Left renal cortex interstitium (tissue), 4 donors: ENCODE data around the gene NFE2L3. TPM values are rescaled to one million over a fixed set of nuclear protein-coding genes. Genes with fewer than 3 reads are reported as not detected.

Source experiments
- polyA plus RNA-seq, 4 donors: library from polyadenylated mRNA; unstranded; fragments of 120-200 nt; gene quantifications; one replicate each; pipeline ENCODE4 v1.2.1, GENCODE V29; 2013; ENCODE audit not compliant: insufficient read length in 4 of 4

NFE2L3 gene
- polyA plus RNA-seq, 4 donors, result 24.2 to 43.9 (median 36.5) TPM

Other genes starting within 250 kb of the NFE2L3 start
- 1,000 to 10,000 TPM; 1,177 to 1,886 (median 1,534) TPM for gene HNRNPA2B1, start 48.5 kb downstream of the NFE2L3 start, polyA plus RNA-seq
- gene CBX3, start 49.5 kb downstream of the NFE2L3 start, polyA plus RNA-seq, result 100 to 1,000 TPM; 300 to 352 (median 326) TPM
- 10 to 100 TPM; 18.5 to 23.5 (median 19.4) TPM for gene SNX10, start 139.7 kb downstream of the NFE2L3 start, polyA plus RNA-seq